GM18526 (cell line): ENCODE measurements around the gene MEF2D.

Experiments
- POLR2A ChIP-seq: IDR thresholded peaks from 3 replicates; pipeline ENCODE4 v1.6.1; 2011; ENCODE audit not compliant: insufficient read length; ENCODE audit errors: extremely low read depth

The MEF2D gene

DNA sequence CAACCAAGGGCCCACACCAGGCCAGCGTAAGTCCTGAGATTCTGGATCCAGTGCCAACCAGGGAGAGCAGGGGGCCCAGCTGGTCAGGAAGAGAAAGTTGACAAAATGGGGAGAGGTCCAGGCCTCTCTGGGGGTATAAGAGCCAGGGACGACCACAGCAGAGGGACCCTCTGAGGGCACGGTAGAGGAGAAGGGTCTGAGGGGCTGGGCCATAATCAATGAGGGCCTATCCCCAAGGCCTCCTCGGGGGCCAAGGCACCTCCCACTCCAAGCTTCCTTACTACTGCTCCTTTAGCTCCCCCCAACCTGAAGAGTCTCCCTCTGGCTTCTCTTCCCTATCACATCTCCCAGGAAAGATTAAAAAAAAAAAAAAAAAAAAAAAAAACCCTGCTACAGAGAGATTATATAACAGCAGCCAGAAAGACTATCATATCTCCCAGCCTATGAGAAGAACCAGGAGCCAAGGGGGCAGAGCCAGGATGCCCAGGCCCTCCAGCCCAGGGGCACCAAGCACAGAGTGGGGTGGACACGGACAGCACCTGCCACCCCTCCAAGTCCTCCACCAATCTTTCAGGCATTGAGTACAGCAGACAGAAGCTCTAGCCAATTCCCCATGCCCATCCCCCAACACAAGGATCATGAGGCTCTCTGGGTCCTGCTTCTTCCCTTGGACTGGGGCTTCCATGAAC is 2.7 kb downstream of the MEF2D start:
- TF ChIP-seq POLR2A = no peak

DNA sequence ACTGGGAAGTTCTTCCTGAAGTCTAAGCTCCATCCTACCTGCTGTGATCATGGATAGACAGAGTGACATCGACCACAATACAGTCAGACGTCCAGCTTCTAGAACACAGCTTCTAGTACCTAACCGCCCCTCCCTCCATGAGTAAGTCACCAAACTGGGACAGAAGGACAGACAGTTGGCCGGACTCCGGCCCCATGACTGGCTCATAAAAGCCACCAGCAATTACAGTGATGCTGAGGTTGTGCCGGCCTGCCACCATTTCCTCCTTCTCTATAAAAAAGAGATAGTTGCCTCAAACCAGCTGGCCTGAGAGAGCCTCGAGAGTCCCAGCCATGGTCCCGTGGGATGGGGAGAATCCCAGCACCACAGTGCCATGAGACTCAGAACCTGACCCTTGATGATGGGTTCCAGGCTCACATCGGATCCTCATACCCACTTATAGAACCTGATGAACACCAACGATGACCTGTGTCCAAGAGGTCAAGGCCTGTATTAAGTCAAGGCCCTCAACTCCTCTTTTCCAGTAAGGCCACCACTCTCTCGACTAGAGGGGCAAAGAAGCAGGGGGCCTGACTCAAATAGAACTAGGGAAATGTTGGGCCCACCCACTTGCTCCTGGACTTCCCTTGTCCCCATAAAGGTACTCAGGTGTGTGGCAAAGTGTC is 3.4 kb downstream of the MEF2D start:
- TF ChIP-seq POLR2A = no peak

DNA sequence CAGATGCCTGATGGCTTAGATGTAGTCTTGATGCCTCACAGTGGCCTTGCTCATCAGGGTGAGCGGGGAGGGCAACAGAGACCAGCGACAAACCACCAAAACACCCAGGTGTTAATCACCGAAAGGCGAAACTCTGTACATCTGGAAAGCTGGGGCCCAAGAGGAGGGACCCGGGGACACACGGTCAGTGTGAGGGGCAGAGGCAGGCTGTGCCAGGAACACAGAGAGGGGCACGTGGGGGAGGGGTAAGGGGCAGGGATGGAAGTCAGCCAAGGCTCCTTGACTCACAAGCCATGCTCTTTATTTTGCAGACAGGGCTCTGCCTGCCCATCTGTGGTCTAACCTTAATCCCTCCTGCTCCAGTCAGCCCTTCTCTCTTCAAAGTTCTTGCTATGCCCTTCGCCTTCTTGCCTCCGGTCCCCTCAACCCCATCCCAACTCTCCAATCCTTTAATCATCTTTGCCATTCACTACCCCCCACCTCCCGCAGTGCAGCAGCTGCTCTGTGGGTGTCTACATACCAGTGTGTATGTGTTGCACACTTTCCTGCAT is 4.3 kb downstream of the MEF2D start:
- TF ChIP-seq POLR2A = peak; percentile 15

DNA sequence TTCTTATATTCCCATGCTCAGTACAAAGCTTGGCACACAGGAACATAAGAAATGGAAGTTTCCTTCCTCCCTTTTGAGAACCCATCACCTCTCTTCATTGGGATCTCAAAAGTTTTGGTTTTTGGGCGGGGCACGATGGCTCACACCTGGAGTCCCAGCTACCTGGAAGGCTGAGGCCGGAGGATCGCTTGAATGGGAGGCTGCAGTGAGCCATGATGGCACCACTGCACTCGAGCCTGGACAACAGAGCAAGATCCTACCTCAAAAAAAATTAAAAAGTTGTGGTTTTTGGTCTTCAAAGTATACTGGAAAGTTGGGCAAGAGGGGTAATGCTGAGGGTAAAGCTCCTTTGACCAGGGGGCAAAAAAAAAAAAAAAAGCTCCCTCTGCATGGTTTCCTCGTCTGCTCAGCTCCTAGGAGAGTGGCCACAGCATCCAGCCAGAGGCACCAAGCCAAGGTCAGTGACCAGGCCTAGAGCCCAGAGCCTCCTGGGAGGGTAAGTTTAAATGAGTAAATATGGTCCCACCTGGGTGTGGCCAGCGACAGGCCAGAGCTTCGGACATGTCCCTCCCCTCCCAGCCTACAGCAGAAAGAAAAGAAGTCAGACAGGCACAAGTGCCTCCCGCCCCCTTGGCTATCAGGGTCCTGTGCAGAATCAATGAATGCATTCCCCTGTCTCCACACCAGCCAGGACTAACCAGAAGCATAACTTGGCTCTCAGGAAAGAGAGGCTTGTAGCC is 5.0 kb downstream of the MEF2D start:
- no peak for TF ChIP-seq POLR2A

DNA sequence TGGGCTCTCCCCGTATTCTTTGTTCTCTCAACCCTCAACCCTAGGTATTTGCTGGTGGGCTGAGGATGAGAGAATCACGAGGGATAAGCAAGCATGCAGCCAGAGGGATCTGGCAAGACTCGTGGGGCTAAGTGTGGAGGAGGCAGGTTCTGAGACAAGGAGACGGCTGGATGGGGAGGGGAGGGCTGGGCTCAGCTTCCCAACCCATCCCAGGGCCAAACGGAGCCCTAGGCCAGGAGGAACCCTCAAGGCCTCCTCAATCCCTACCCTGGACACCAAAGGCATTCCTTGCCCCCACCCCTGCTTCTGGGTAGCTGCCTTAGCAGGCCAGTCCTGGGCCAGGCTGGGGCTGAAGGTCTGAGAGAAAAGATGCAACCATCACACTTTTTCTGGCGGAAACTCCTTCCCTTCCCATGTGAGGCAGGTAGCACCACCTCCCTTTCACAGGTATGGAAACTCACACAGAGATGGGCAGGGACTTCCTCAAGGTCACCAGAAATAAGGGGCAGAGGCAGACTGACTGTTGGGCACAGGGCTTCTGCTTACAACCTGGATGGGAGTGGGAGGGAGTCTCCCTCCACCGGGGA is 6.2 kb downstream of the MEF2D start:
- TF ChIP-seq POLR2A = no peak

DNA sequence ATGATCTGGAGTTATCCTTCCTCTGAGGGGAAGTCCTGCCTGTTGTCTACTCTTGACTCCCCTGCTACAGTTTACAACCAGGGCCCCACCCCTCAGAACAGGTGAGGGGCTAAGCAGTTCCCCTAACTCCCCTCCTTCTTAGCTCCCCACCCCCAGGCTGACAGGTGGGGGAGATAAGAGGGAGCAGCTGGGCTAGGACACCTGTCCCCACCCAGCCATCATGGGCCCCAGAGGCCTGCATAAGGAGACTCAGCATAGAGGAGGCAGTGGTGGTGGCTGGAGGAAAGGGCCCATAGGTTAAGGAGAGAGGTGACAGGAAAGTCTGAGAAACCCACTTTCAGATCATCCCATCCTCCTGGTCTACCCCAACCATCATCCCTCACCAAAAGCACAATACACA is 6.8 kb downstream of the MEF2D start:
- TF ChIP-seq POLR2A = no peak

DNA sequence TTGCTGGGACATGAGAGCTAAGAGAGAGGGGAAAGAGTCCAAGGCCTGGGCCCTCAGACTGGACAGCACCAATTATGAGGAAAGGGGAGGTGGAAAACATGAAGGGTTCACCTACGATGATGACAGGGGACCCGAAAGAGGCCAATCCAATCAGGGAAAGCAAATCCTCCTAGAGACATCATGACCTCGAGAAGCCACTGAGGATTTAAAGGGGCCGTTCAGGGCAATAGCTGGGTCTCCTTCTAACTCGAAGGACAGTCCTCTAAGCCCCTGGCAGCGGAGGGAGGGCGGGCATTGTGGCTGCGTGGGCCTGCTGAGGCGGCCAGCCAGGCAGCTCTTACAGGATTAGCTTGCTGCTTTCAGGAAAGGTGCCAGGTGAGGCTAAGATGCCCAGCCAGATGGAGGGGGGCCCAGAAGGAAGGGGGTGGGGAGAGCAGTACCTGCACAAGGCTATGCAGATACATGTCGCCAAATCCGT is 7.4 kb downstream of the MEF2D start:
- no peak for TF ChIP-seq POLR2A

DNA sequence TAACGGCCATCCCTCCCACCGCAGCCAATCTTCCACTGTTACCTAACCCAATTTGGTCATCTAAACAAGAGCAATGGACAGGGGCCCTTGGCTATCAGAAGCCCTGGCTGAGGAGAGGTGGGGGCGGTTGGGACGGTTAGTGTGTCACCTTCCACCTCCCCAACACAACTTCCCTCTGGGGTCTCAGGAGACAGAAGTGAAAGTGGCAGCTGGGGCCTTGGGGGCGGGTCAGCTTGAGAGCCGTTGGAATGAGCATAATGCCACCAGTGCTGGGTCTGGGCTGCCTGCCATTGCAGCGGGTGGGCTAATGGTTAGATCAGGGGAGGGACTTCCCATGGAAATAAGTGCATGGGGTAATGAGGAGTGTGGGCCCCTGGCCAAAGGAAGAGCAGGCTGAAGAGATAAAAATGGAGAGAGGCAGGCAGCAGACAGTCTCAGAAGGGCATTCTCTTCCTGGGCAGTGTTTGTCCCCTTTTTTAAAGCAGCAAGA is 7.9 kb downstream of the MEF2D start:
- peak; percentile 34 for TF ChIP-seq POLR2A

DNA sequence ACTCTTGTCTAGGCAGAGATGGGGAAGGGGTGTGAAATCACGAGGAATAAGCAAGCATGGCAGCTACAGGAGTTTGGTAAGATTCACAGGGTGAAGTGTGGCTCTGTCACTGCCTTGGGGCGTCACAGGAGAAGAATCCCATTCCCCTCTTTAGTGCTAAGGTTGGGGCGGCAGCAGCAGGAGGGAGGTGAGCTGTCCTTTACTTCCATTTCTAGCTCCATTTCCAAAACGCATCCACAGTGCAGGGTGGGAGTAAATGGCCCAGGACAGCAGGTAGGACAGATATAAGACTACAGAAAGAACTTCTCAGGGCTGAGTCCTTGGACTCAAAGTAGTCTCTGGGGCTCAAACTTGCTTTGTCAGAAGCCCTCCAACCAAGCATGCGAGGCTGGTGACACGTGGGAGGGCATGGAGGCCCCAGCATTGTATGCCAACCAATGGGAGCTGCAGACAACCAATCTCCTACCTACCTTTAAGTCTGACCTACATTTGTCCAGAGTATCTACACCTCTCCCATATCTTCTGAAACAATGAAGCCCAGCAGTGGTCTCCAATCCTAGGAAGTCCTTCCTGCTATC is 8.5 kb downstream of the MEF2D start:
- TF ChIP-seq POLR2A = peak; percentile 14

DNA sequence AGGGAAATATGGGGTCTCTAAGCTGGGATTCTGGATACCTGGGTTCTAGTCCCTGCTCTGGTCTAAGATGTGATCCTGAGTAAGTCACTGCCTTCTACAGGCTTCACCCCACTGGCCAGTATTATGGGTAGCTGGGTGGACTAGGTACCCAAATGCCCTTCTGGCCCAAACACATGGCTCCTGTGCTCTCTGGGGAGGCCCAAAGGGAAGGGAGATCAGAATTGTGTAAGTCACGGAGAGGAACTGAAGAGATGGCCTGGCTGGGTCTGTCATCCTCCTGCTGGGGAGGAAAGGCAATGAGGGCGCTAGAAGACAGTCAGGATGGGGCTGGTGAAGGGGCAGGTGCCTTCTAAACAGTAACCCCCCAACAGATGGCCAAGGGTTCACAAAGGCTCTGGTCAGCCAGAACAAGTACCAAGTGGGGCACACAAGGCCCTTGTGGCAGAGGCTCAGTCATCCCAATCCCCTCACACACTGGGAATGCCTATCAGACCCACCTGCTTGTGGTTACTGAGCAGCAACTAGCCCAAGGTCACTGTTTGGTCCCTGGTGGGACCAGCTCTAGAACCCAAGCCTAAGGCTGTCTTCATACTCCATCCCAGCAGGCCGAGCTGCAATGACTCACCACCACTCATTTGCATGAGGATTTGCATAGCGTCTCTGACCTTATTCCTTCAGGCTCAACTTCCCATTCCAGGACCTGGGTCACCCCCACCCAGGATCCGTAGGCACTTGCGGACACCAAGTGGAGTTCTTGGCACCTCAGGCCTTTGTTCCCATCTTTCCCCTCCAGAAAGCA is 9.2 kb downstream of the MEF2D start:
- peak; percentile 58 for TF ChIP-seq POLR2A

DNA sequence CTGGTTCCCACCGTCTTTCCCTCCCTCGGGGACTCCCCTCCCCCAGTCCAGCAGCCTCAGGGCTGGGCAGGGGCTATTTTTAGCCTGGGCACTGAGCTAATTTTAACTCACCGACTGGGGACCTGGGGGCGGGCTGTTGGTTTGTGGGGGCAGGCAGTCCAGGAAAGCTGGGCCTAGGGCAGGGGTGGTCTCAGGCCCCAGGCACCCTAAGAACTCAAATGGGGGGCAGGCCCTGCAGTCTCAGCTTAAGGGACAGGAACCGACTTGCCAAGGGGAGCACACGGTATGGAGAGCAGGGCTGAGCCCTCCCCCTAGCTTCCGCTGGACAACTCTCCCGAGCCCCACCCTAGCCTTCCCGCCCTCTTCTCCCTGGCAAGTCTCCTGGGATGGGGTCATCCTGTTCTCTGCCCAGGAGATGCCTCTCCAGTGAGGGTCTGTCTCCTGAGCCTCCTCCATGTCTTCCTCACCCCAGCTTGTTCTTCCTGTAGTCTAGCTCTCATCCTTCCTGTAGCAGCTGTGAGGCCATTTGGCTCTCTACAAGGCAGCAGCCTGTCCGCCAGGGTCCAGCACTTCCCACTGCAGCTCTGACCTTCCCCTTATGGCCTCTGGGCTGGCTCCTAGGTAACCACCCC is 10.1 kb downstream of the MEF2D start:
- TF ChIP-seq POLR2A = peak; percentile 23

DNA sequence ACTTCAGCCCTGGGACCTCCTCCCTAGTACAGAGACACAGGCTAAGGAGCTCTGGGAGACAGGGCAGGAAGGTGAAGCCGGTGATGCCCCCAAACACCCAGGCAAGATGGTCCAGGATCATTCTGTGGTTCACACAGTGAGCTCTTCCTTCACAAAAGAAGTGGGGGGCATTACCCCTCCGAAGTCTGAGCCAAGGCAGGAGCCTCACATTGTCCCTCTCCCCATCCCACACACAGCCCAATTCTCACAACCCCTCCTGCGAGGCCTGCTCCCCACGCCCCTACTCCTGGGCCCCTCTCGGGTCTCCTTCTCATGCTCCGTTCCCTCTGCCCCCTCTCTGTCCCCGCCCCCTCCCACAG is 10.7 kb downstream of the MEF2D start:
- peak; percentile 29 for TF ChIP-seq POLR2A

DNA sequence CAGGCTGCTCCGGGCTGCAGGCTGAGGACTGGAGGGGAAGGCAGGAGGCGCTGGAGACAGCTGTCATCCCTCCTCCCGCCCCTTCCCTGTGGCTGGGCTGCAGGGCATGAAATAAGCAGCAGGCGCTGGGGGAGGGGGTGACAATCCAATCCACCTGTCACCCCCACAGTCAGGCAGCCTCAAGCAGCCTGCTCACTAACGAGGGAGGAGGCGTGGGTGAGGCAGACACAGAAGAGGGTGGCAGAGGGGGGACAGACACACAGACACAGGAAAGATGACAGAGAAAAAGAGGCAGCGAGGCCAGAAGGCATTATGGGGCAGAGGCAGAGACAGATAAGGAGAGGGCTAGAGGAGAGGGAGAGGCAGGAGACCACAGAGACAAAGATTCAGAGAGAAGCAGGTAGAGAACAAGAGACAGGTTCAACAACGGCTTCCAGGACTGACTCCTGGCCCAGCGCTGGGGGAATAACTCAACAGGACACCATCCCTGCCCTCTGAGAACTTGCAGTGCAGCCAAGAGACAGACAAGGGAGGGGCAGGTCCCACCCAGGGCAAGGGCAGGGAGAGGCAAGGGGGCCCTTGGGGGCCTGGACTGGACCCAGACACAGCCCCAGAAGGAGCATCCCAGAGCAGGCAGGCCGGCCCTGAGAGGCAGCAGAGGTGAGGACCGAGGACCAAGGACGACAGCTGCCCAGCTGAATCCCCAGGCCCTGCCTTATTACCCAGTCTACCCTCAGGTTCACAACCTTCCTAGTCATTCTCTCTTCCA is 11.2 kb downstream of the MEF2D start:
- peak; percentile 58 for TF ChIP-seq POLR2A
